Sigmoid colon (tissue), 7 donors: ENCODE results near the gene WHRN. TPM values are rescaled to one million over a fixed set of nuclear protein-coding genes. Genes with fewer than 3 reads are reported as not detected.
A peak's percentile ranks its signal among the peaks of the same experiment; 100 is the strongest.

ENCODE experiments used
- DNase-seq: peaks from one replicate; pipeline ENCODE4 v3.0.0-alpha.2; 2019
- H3K27ac ChIP-seq, 4 donors: fragments of 200-600 bp; sonication (generic); one replicate each; pipeline ENCODE4 v1.5.1; 2016 to 2019; ENCODE audit warnings: mild to moderate bottlenecking in 1 of 4
- H3K27me3 ChIP-seq, 3 donors: fragments of 200-600 bp; sonication (generic); one replicate each; pipeline ENCODE4 v1.5.1; 2019; ENCODE audit warnings: mild to moderate bottlenecking in 1 of 3
- H3K36me3 ChIP-seq, 4 donors: fragments of 200-600 bp; sonication (generic); one replicate each; pipeline ENCODE4 v1.5.1; 2016 to 2019
- H3K4me1 ChIP-seq, 4 donors: fragments of 200-600 bp; sonication (generic); one replicate each; pipeline ENCODE4 v1.5.1; 2017 to 2019
- H3K4me3 ChIP-seq, 4 donors: fragments of 200-600 bp; sonication (generic); one replicate each; pipeline ENCODE4 v1.5.1; 2017 to 2019; ENCODE audit warnings: mild to moderate bottlenecking in 2 of 4, moderate library complexity in 1 of 4
- H3K9me3 ChIP-seq, 4 donors: fragments of 200-600 bp in 3 of 4; sonication (generic) in 3 of 4; one replicate each; pipeline versions ENCODE4 v1.5.1 to v1.6.1; 2013 to 2019
- EP300 ChIP-seq, 4 donors: sonication (generic); formaldehyde crosslinking; IDR thresholded peaks; one replicate each; pipeline ENCODE4 v1.6.1; 2017; ENCODE audit warnings: antibody characterized with exemption in 4 of 4
- POLR2A ChIP-seq, 2 donors: fragments of 450-650 bp; IDR thresholded peaks; one replicate each; pipeline ENCODE4 v1.6.1; 2016; ENCODE audit warnings: antibody characterized with exemption in 2 of 2, mild to moderate bottlenecking in 2 of 2, moderate library complexity in 2 of 2
- POLR2AphosphoS5 ChIP-seq, 4 donors: sonication (generic); formaldehyde crosslinking; IDR thresholded peaks; one replicate each; pipeline ENCODE4 v1.6.1; 2017; ENCODE audit warnings: antibody characterized with exemption in 4 of 4
- WGBS, 2 donors: extraction: QIAGEN DNeasy Blood & Tissue Kit; methylation state at CpG; one replicate each; pipeline ENCODE4 v1.1.7; 2013; 5-methylcytosine and 5-hydroxymethylcytosine counted together
- intact Hi-C: fragments of 100-400 bp; cut with DNase I; formaldehyde crosslinking; loops from one replicate; pipeline ENCODE4 v1.15.1; 2023
- polyA plus RNA-seq, 3 donors: library from polyadenylated mRNA; stranded (reverse); fragments of 200-250 nt; gene quantifications; one replicate each; pipeline ENCODE4 v1.2.3, GENCODE V29; 2013
- total RNA-seq, 4 donors: library from RNA; depleted of rRNA; stranded (reverse); fragments of >200 nt; gene quantifications; one replicate each; pipeline ENCODE4 v1.1.0, GENCODE V29; 2016
- TF ChIP-seq, protein P1 (sequence below), 4 experiments: fragments of 450-650 bp in 3 of 4; fragments of 200-600 bp in 1 of 4; IDR thresholded peaks; one replicate each; pipeline ENCODE4 v1.5.1; 2016 to 2019; ENCODE audit warnings: antibody characterized with exemption in 4 of 4, mild to moderate bottlenecking in 3 of 4, moderate library complexity in 2 of 4
- donor health status: healthy with polysubstance abuse.
- donor health status: Bipolar disorder and iron deficiency.
- donor health status: healthy.

WHRN gene
- total and polyA plus RNA-seq, 7 donors: 0.60 to 7.8 (median 5.4) TPM

DNA sequence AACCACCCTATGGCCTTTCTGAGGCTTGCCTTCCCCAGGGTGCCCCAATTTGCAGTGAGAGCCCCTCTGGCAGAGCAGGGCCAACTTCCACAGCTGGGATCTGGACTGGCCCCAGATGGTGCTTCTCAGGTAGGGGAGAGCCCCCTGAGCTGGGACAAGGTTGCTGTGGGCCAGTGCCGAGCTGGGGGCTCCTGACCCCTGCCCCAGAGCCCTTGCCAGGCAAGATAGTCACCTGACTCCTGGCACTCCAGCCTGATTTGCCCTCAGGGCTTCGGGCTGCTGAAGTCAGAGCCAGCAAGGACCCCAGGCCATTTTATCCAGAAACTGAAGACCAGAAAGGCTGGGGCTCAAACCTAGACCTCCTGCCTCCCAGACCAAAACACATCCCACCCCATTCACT, 84.1 kb downstream of the WHRN start:
- no peaks in the 10 kb centered on the region for H3K9me3 ChIP-seq
- TF ChIP-seq POLR2A (IDR thresholded peaks at IDR 0.05) (no peak), POLR2AphosphoS5 (IDR thresholded peaks at IDR 0.05) (no peak), EP300 (IDR thresholded peaks at IDR 0.05) (no peak)
- TF ChIP-seq, protein P1, sequence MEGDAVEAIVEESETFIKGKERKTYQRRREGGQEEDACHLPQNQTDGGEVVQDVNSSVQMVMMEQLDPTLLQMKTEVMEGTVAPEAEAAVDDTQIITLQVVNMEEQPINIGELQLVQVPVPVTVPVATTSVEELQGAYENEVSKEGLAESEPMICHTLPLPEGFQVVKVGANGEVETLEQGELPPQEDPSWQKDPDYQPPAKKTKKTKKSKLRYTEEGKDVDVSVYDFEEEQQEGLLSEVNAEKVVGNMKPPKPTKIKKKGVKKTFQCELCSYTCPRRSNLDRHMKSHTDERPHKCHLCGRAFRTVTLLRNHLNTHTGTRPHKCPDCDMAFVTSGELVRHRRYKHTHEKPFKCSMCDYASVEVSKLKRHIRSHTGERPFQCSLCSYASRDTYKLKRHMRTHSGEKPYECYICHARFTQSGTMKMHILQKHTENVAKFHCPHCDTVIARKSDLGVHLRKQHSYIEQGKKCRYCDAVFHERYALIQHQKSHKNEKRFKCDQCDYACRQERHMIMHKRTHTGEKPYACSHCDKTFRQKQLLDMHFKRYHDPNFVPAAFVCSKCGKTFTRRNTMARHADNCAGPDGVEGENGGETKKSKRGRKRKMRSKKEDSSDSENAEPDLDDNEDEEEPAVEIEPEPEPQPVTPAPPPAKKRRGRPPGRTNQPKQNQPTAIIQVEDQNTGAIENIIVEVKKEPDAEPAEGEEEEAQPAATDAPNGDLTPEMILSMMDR (IDR thresholded peaks at IDR 0.05): no peak
- intact Hi-C loops: no loop called here
- H3K4me3 ChIP-seq: no peak overlapping the region
- H3K36me3 ChIP-seq: peaks cover 0 to 26% (median 1%) of the 10 kb centered on the region in 4 donors
- WGBS, 2 donors: 86 to 92% methylated on average over 2 of the region's 2 CpGs
- no peaks in the 10 kb centered on the region for H3K27me3 ChIP-seq
- DNase-seq: peak; percentile 57
- no peak overlapping the region for H3K27ac ChIP-seq
- no peaks in the 10 kb centered on the region for H3K4me1 ChIP-seq

DNA sequence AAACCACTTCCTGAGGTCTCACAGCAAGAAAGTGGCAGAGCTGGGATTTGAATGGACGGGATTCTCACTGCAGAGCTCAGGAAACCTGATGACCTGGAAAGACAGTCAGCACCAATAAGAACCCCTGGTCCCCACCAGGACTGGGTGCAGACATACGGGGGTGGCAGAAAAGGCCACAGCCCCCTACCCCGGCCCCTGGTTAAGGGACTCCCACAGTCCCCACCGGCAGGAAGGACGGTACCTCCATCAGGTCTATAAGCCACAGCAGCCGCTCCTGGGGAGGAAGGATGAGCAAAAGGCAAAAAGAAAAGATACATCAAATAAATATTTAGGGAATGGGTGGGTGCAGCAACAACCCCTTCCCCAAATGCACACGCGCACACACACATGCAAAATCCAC, 85.5 kb downstream of the WHRN start:
- peak; percentile 27 for DNase-seq
- TF ChIP-seq, protein P1 (IDR thresholded peaks at IDR 0.05): no peak
- TF ChIP-seq POLR2A (IDR thresholded peaks at IDR 0.05) (no peak), POLR2AphosphoS5 (IDR thresholded peaks at IDR 0.05) (no peak), EP300 (IDR thresholded peaks at IDR 0.05) (no peak)
- Histone ChIP-seq H3K27me3 (no peaks in the 10 kb centered on the region), H3K9me3 (no peaks in the 10 kb centered on the region), H3K27ac (no peak overlapping the region), H3K4me3 (no peak overlapping the region), H3K36me3 (peaks cover 0 to 23% (median 1%) of the 10 kb centered on the region in 4 donors), H3K4me1 (peaks cover 0 to 2% (median under 1%) of the 10 kb centered on the region in 4 donors)
- intact Hi-C loops: no loop called here
- WGBS, 2 donors: 95% methylated on average over 8 of the region's 8 CpGs

DNA sequence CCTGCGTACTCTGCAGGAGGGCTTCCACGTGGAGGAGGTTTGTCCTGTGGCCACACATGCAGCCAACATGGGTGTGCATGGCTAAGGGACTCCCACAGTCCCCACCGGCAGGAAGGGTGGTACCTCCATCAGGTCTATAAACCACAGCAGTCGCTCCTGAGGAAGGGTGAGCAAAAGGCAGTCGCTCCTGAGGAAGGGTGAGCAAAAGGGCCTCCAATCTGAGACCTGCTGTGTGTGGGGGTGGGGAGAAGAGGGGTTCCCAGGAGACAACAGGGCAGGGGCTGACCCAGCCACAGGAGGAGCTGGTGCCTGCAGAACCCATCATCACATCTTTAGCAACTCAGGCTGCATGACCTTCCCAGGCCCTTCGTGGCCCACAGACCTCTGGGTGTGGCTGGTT, 87.2 kb downstream of the WHRN start:
- no peak for DNase-seq
- TF ChIP-seq, protein P1 (IDR thresholded peaks at IDR 0.05): no peak
- TF ChIP-seq POLR2A (IDR thresholded peaks at IDR 0.05) (no peak), EP300 (IDR thresholded peaks at IDR 0.05) (no peak), POLR2AphosphoS5 (IDR thresholded peaks at IDR 0.05) (no peak)
- Histone ChIP-seq H3K36me3 (peaks cover 0 to 19% (median 1%) of the 10 kb centered on the region in 4 donors), H3K27me3 (no peaks in the 10 kb centered on the region), H3K4me3 (no peak overlapping the region), H3K4me1 (peaks cover 0 to 18% (median 14%) of the 10 kb centered on the region in 4 donors), H3K27ac (no peak overlapping the region), H3K9me3 (no peaks in the 10 kb centered on the region)
- WGBS, 2 donors: 84 to 86% methylated on average over 6 of the region's 6 CpGs
- intact Hi-C loops: no loop called here

DNA sequence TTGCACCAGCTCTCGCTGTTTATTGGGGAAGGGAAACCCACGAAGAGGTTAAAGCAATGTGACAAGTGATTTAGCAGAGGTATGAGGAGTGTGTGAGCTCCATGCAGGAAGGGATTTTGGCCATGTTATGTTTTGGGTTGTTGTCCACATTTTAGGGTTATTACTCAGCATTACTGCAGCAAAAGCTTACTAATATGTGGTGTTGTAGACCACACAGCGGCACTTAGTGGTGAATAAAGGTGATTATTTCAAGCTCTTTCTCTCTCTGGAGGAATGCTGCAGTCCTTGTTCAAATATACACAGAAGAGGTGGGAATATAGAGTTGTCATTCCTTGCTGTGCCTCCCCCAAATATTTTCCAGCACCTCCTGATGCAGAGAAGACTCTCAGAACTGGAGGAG, 87.8 kb downstream of the WHRN start:
- WGBS, 2 donors: 67 to 72% methylated on average over 3 of the region's 3 CpGs
- Histone ChIP-seq H3K4me3 (no peak overlapping the region), H3K27ac (no peak overlapping the region), H3K4me1 (peaks cover 0 to 18% (median 14%) of the 10 kb centered on the region in 4 donors), H3K36me3 (peaks cover 0 to 16% (median 1%) of the 10 kb centered on the region in 4 donors), H3K9me3 (no peaks in the 10 kb centered on the region), H3K27me3 (no peaks in the 10 kb centered on the region)
- no peak for TF ChIP-seq POLR2A (IDR thresholded peaks at IDR 0.05)
- TF ChIP-seq, protein P1 (IDR thresholded peaks at IDR 0.05): no peak
- TF ChIP-seq POLR2AphosphoS5 (IDR thresholded peaks at IDR 0.05): no peak
- TF ChIP-seq EP300 (IDR thresholded peaks at IDR 0.05): no peak
- DNase-seq: no peak
- intact Hi-C loops: no loop called here

DNA sequence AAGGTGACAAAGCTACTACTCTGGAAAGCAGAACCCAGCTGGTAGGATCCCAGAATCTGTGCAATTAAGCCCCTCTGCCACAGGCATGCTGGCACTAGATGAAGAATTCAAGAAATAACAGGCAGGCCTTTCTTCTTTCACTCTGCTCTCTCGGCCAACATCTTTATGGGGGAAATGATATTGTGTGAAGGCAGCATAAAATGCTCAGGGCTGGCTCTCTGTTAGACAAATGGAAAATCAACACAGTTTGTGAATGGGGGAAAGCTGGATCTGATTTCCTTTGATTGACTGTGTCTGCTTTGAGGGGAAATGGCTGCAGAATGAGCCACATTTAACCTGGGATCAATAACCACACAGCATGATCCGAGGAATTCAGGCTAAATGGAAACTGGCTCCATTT, 88.4 kb downstream of the WHRN start:
- 90 to 91% methylated on average over 2 of the region's 2 CpGs for WGBS, 2 donors
- no peaks in the 10 kb centered on the region for H3K9me3 ChIP-seq
- intact Hi-C loops: no loop called here
- TF ChIP-seq EP300 (IDR thresholded peaks at IDR 0.05) (no peak), POLR2AphosphoS5 (IDR thresholded peaks at IDR 0.05) (no peak), POLR2A (IDR thresholded peaks at IDR 0.05) (no peak)
- TF ChIP-seq, protein P1 (IDR thresholded peaks at IDR 0.05): no peak
- H3K4me1 ChIP-seq: peaks cover 0 to 18% (median 14%) of the 10 kb centered on the region in 4 donors
- H3K36me3 ChIP-seq: peaks cover 0 to 16% (median 1%) of the 10 kb centered on the region in 4 donors
- H3K27me3 ChIP-seq: no peaks in the 10 kb centered on the region
- DNase-seq: no peak
- H3K4me3 ChIP-seq: no peak overlapping the region
- H3K27ac ChIP-seq: no peak overlapping the region
